ENCODE results near the gene KHDRBS1.

The KHDRBS1 gene

GRCh38 chr1:32031578-32032274 is 18.1 kb downstream of the KHDRBS1 start:
- no peak for DNase-seq (ENCODE audit: low spot score)
- TF ChIP-seq CTCF (IDR thresholded peaks at IDR 0.05; ENCODE audit: extremely low read depth, missing control alignments) = no peak

GRCh38 chr1:32032275-32032615 is 18.6 kb downstream of the KHDRBS1 start:
- no peak for DNase-seq (ENCODE audit: low spot score)
- no peak for TF ChIP-seq CTCF (IDR thresholded peaks at IDR 0.05; ENCODE audit: extremely low read depth, missing control alignments)

GRCh38 chr1:32035119-32035518 is 21.5 kb downstream of the KHDRBS1 start:
- no peak for DNase-seq (ENCODE audit: low spot score)
- TF ChIP-seq CTCF (IDR thresholded peaks at IDR 0.05; ENCODE audit: extremely low read depth, missing control alignments) = no peak

GRCh38 chr1:32040711-32041110 is 27.0 kb downstream of the KHDRBS1 start:
- no peak for TF ChIP-seq CTCF (IDR thresholded peaks at IDR 0.05; ENCODE audit: extremely low read depth, missing control alignments)
- no peak for DNase-seq (ENCODE audit: low spot score)

- no peak for TF ChIP-seq CTCF (IDR thresholded peaks at IDR 0.05; ENCODE audit: extremely low read depth, missing control alignments)
- no peak for DNase-seq (ENCODE audit: low spot score)
These were observed 28.7 kb downstream of the KHDRBS1 start for GRCh38 chr1:32042330-32042729.

GRCh38 chr1:32044234-32044633 is 30.6 kb downstream of the KHDRBS1 start:
- TF ChIP-seq CTCF (IDR thresholded peaks at IDR 0.05; ENCODE audit: extremely low read depth, missing control alignments) = no peak
- DNase-seq (ENCODE audit: low spot score) = no peak

GRCh38 chr1:32045772-32046171 is 32.1 kb downstream of the KHDRBS1 start:
- DNase-seq (ENCODE audit: low spot score) = no peak
- no peak for TF ChIP-seq CTCF (IDR thresholded peaks at IDR 0.05; ENCODE audit: extremely low read depth, missing control alignments)
